ENCODE measurements around the gene GSK3B.

- no peak for TF ChIP-seq CTCF (IDR thresholded peaks at IDR 0.05)
- no peak for TF ChIP-seq POLR2A (IDR thresholded peaks at IDR 0.05)
These were observed 302.0 kb downstream of the GSK3B start for GRCh38 chr3:119792270-119792669.
